Amniotic stem cell (primary cell): ENCODE measurements around the gene IGFBP2.

ENCODE experiments used
- DNase-seq: peaks from one replicate; lab custom pipeline; 2025; lab: John Stamatoyannopoulos, UW

IGFBP2 gene

DNA sequence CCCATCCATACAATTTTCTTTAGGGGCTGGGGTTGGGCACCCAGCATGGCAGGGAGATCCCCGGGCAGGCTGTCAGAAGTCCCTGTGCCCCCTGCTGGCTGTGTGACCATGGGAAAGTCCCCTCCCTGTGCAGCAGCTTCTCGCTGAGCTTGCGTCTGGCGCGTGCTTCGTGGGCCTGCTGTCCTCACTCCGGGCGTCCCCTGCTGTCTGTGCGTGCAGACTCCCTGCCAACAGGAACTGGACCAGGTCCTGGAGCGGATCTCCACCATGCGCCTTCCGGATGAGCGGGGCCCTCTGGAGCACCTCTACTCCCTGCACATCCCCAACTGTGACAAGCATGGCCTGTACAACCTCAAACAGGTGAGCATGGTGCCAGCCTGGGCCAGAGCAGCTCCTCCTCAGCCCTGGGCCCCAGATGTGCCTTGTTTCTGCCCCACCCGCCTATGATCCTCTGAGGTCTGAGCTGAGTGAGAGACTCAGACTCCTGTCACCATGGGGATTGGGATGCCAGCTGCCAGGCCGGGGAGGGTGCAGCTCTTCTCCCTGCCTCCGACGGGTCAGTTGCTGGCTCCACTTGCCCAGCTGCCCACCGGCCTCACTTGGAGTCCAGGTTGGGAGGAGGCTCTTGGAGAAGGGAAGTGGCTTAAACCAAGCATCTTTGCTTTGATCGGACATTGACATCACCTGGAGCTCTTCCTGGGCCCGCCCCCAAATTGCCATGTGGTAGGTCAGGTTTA lies 28.6 kb downstream of the IGFBP2 start:
- DNase-seq: no peak

DNA sequence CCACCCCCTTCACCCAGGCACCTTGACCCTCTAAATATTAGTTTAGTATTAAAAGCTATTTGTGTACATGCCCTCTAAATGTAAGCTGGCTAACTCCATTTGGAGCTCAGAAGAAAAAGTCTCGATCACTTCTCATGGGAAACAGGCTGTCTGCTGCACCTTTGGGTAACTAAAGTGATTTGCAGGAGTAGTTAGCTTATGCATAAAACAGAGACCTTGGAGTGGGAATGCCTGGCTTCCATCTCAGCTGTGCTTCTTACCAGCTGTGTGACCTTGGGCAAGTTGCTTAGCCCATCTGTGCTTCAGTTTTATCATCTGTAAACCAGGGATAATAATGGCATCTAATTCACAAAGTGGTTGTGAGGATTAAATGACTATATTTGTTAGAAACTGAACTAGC lies 29.9 kb downstream of the IGFBP2 start:
- DNase-seq: no peak

DNA sequence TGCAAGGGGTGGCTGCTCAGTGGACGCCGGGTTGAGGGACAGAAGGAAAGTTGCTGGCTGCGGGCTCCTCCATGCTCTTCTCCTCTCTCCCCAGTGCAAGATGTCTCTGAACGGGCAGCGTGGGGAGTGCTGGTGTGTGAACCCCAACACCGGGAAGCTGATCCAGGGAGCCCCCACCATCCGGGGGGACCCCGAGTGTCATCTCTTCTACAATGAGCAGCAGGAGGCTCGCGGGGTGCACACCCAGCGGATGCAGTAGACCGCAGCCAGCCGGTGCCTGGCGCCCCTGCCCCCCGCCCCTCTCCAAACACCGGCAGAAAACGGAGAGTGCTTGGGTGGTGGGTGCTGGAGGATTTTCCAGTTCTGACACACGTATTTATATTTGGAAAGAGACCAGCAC lies 30.6 kb downstream of the IGFBP2 start:
- no peak for DNase-seq

DNA sequence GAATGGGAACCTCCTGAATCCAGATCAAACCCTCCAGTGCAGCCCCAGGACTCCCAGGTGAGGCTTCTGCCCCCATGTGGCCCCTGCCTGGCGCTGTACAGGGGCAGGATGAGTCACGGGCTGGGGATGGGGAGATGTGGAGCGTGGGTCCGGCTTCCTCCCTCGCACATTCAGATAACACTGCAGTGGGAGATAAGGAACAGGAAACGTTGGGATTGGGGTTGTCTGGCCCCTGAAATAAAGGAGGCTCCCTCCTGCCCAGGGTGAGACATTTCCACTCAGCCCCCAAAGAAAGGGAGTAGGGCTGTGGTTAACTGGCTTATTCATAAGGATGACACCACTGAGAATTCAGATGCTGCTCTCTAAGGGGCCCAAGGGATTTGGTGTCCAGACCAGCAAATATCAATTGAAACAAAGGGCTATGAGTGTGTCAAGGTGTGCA lies 31.4 kb downstream of the IGFBP2 start:
- DNase-seq: no peak

DNA sequence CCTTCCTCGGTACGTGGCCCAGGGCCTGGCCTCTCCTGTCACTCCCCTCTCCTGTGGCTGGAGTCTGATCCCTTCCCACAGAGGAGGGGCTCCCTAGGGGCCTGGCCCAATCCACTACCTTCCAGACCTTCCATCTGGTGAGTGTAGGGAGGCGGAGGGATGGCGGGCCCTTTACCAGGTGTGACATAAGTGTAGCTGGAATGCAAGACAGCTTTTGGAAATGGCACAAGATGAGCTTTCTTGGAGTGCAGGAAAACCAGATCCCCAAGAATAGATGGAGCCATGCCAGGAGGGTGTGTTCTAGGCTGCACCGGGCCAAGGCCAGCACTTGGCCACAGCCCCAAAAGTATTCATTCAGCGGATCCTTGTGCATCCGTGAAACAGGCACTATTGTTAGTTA lies 32.0 kb downstream of the IGFBP2 start:
- no peak for DNase-seq

DNA sequence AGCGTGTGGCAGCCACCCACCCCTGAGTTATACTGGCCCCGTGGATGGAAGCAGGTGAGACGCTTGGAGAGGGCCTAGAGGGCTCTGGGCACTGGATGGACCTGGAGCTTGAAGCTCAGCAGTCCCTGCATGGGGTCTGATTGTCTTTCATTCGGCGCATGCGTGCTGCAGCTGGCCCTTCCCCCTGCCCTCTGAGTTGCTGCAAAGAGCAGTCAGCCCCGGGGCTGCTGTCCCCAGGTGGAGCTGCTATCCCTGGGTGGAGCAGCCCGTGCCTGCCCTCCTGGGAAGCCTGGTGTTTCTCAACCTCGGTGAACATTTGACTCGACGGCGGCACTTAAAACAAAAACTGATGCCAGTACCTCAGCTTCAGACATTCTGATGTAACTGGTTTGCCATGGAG lies 32.5 kb downstream of the IGFBP2 start:
- DNase-seq: no peak

DNA sequence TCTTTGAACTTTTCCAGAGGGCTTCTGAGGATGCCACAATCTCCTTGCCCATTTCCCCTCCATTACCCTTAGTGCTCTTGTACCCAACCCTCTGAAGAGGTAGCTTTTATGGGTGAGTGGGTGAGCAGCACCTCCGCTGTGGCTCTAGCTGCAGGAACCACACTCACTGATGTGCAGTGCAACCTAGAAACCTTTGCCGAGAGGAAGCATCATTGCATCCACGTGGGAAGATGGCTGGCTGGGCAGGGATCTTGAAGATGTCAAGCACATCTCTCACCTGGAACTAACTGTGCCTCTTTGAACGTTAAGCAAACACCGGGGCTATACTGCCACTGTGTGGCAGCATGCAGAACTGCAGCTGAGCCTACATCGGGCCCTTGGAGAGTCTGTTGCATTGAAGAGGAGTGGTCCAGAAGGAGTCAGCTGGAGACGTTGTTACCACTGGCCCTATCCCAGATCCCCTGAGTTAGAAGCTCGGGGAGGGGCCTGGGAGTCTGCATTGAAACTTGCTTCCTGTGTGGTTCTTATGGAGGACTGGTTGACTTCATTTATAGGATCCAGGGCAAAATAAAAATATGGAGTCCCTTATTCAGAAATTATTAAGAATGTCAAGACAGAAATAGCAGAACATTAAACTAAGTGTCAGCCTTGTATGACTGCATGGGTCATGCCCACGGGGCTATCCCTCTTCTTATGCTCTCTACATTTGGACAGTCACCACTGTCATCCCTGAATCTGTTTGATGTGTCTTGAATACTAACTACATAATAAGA lies 33.4 kb downstream of the IGFBP2 start:
- peak; percentile 32 for DNase-seq

DNA sequence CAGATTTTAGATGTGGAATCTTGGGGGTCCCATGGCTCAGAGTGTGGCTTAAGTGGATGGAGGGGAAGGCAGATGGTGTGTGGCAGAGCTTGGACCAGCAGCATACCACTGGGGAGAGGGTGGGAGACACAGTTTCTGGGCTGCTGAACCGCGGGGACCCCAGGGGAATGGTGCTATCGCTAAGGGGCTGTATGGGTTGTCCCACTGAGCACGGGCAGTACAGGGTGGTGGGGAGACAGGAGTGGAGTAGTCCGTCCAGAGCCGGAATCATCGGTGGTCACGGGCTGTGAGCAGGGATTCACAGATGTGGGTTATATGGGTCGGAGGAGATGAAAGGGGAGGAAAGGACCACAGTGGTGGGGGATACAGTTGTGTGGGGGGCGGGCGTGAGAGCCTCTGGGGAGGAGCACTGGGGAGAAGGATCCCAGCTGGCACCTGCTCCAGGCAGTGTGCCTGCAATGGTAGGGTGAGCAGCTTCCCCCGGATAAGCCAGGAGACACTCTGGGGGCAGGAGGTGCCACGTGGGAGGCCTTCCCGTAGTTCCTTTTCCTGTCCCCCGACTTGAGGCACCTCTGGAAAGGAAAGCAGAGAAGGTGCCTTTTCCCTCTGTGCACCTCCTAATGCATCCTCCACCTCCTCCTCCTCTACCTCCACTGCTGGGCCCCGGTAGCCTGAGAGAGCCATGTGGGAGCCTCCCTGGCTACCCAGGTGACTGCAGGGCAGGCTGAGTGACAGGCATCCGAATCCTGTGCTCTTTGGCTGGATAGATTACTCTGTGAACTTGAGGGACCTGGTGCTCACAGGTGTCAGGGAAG lies 37.3 kb downstream of the IGFBP2 start:
- DNase-seq: no peak

DNA sequence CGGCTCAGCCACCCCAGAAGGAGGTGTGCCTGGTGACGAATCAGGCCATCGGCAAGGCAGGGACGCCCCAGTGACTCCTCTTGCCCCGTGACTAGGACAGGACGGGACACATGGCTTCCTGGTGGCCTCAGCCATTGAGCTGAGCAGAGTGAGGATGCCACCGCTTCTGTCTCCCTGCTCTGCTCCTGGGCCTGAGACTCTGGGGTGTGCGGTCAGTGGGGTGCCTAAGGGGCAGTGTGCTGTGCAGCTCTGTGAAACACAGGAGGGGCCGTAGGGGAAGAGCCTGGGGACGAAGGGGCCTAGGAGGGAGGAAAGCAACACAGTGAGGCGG lies 37.8 kb downstream of the IGFBP2 start:
- no peak for DNase-seq

DNA sequence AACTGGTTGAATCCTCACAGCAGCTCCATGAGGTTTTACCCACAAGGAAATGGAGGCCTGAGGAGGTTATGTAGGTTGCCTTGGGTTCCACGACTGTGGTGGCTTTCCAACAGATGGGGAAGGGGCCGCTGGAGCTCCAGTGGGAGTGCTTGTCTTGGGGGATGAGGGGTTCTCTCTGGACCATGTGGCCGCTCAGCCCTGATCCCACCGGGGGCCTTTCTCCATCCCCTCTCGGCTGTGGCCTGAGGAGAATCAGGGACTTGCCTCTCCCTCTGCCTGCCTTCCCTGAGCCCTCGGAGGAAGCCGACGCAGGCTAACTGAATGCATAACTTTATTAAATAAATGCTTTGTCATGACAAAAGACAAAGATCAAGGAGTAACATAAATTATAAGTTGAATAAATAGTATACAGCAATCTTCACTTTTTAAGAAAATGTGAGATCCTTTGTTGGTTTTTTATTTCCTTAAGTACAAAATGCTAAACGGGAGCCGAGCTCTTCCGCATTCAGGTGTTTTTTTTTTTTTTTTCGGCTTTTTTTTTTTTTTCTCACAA lies 38.6 kb downstream of the IGFBP2 start:
- DNase-seq: no peak

DNA sequence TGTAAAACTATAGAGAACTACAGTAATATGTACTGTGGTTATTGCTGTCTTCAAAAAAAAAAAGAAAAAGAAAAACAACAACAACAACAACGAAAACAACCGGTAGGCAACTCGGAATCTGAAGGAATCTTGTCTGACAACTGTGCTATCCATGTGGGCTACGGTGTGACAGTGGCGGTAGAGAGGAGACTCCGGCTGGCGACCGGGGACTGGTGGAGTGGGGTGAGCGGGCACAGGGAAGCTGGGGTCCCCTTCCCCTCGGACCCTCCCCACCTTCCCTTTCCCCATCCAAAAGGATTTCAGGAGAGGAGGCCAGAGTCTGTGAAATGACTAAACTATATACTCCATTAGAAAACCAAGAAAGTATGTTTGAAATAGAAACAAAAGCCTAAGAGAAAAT lies 39.2 kb downstream of the IGFBP2 start:
- no peak for DNase-seq

DNA sequence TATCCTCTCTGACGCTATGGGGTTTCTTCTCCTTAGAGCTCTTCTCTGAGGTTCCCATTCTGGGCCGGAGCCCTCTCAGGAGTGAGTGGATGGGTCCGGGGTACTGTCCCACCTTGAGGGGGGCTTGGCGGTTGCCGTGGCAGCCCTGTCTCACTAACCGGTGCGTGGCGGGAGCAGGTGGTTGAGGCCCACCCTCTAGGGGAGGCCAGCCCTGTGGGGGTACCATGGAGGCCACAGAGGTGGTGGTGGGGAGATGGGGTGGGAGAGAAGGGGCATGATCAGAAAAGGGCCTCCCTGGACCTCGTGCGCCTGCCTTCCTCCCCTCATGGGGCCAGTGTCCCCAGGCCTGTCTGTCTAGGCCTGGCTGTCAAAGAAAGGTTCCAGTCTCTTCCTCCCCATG lies 39.8 kb downstream of the IGFBP2 start:
- no peak for DNase-seq

DNA sequence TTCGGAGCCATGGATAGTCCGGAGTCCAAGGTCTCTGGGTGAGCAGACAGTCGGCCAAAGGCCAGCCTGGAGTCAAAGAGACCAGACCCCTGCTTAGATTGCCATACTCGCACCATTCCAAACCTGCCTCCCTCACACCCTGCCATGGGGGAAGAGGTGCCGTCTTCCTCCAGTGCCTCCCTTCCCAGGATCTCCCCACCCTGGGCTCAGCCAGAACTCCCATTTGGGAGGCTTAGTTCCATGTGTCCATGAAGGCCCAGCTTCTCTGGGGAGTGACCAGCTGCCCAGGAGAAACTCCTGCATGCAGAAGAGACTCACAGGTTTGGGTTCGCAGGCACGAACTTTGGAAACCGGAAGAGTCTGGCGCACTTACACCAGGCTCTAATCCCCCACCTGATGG lies 40.4 kb downstream of the IGFBP2 start:
- DNase-seq: no peak

DNA sequence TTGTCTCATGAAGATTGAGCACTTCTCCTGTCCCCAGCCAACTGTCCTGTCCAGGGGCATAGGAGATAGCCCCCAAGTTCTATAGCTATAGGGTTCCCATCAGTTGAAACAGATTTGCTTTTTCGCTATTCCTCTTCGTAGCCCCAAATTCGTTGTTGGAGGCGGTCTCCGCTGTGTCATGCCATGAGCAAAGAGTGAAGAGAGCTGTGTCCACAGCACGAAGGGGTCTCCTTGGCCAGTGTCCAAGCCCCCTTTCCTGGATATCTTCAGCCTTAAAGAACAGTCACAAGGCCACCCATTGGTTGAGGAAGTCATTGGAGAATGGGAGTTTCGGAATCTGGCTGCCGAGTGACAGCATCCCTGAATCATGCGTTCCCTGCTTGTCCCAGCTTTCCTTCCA lies 41.2 kb downstream of the IGFBP2 start:
- no peak for DNase-seq

DNA sequence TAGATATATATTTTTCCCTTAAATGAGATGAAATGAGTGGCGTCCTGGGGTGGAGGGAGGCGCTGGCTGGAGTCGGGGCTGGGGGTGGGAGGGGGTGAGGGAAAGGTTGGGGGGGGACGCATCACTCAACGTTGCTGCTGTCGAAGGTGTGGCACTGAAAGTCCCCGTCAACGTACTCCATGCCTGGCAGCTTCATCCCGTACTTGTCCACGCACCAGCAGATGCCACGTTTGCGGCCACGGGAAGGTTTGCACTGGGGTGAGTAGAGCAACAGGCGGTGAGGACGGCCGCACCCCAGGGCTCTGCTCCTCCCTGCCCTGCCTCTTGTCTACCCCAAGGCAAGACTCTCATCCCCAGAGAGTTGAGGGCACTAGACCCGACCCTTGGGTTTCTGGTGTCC lies 43.4 kb downstream of the IGFBP2 start:
- no peak for DNase-seq

DNA sequence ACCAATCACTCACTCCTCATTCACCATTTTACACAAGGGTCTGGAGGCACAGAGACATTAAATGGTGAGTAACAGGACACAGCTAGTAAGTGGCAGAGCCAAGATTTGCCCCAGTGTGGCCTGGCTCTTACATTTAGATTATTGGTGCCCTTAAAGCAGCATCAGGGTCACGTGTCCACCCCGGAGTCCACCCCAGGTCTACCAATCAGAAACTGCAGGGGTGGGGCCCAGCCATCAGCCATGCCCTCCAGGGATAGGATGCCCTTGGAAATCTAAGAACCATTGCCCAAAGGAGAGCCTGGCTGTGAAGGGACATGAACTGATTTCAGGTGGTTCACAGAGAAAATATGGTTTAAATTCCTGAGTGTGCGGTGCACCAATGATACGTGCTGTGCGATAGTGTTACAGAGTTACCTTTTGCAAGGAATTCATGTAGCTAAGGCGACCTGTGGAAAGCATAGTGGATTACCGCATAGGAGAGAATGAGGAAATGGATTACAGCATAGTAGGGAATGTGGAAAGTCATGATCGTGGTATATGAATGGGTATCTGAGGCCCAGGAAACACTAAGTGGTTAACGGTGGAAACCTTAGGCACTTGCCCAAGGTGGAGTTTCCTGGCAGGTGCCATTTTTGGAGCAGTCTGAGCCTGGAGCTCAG lies 44.3 kb downstream of the IGFBP2 start:
- no peak for DNase-seq

DNA sequence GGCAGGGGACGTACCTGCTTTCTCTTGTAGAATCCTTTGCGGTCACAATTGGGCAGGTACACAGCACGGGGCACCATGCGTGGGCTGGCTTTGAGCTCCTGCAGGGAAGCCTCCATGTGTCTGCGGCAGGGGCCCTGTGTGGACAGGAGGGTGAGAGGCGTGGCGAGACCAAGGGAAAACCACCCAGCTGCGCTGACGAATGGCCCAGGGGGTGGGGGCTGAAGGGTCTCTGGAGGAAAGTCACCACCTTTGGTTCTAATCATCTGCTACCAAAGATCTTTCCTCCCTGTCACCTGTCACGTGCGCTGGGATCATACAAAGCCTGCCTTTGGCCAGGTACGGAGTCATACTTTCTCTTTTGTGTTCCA lies 44.9 kb downstream of the IGFBP2 start:
- no peak for DNase-seq

DNA sequence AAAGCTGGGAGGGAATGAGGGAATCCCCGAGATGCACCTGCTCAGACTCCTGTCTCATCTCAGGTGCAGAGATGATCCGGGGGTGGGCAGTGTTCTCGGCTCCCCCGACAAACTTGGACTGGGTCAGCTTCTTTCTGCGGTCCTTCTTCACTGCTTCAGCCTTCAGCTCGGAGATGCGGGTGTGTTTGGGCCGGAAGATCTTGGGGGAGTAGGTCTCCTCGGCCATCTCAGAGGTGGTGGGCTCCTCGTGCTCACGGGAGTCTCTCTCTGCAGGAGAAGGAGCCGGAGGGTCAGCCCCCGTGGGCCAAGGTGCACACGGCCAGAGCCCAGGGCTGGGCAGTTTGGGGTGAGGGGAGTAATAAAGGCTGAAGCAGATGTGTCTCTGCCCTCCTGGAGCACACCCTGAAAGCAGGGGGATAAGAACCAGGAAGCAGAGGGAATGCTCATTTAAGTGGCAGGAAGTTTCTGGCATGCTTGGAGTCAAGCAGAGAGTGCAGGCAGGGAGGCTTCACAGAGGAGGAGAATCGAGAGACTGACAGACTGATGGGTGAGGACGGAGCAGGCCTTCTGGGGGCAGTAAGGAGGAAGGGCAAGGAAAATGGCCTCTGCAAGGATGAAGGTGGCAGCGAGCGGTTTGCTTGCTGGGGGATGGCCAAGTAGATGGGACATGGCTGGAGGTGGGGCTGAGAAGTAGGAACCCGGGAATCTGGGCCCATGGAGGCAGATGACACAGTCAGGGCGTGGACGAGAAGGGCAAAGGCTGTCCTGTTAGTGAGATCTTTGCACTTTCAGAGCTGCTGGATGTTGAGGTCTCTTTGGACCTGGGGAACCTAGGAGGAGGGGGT lies 45.8 kb downstream of the IGFBP2 start:
- DNase-seq: no peak

DNA sequence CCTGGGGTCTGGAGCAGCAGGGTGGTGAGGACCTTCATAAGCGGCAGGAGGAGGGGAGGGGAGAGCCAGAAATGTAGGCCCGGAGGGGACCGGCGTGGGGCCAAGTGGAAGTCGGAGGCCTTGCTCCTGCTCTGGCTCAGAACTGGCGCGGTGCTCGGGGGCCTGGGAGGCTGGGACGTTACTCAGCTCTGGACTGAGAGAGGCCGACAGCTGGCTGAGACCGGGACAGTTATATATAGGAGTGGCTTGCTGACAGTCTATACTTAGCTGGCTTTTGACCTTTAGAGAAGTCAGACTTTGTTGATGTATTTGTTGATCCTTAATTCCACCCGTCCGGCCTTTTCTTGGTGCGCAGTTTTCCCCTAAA lies 46.4 kb downstream of the IGFBP2 start:
- DNase-seq: no peak

DNA sequence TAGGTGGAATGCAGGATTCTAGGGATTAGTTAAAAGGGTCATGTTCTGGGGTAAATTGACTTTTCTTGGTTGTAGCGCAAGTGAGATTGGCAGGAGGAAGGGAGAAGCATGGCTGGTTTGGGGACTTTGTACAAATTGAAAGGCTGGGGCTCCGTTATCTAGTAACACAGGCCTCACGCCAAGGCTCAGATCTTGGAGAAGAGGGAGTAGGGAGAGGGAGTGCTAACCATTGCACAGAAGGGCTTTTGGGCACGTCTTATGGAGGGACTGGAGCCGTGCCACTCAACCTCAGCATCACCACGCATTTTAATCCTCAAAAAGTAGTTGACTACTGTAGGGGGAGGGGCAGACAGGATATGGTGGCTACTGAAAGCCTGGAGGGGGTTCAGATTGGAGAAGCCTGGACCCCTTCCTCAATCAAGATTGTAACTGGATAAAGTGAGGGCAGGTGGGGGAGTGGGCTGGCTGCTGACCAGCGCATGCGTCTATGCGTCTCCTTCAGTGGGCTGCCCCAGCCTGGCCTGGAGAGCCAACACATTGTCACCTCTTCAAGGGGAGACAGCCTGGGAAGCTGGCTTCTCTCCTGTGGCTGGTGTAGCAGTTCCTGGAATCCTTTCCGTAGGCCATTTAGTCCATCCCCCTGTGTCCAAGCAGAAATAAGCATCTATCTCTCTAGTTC lies 47.9 kb downstream of the IGFBP2 start:
- no peak for DNase-seq

DNA sequence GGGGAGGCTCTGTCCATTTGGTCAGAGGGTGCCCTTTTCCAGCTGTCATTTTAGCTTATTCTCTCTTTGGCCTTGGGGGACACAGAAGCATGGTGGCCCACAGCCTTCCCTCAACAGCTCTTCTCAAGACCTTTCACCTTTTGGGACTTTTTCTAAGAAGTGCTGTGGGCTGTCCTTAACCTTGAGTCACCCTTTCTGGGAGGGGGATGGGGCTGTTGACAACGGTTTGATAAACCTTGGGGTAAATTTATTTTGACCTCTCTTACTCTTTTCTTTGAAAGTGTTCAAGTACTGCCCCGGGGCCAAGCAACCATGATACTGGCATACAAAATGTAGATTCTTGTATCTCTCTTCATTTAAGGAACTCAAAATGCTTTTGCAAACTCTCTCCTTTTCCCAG lies 48.5 kb downstream of the IGFBP2 start:
- no peak for DNase-seq
